NOMO-1 (cell line): ENCODE results near the gene COPZ2.

ENCODE experiments used
- DNase-seq, 2 experiments: peaks; one replicate each; lab custom pipeline; 2025; ENCODE audit not compliant: unreplicated experiment in 2 of 2; lab: John Stamatoyannopoulos, UW

COPZ2 gene

GRCh38 chr17:48056879-48057278 is 19.3 kb upstream of the COPZ2 start:
- no peak for DNase-seq

GRCh38 chr17:48056246-48056745 is 18.7 kb upstream of the COPZ2 start:
- no peak for DNase-seq

- no peak for DNase-seq
These were observed 18.1 kb upstream of the COPZ2 start for GRCh38 chr17:48055531-48056245.

GRCh38 chr17:48054238-48055185 is 16.9 kb upstream of the COPZ2 start:
- DNase-seq, result no peak

GRCh38 chr17:48053758-48054237 is 16.2 kb upstream of the COPZ2 start:
- no peak for DNase-seq

GRCh38 chr17:48052956-48053757 is 15.6 kb upstream of the COPZ2 start:
- DNase-seq, result no peak

- no peak for DNase-seq
These were observed 14.3 kb upstream of the COPZ2 start for GRCh38 chr17:48051706-48052486.

- DNase-seq, result no peak
These were observed 13.7 kb upstream of the COPZ2 start for GRCh38 chr17:48051283-48051682.

- peak; percentile 80 to 92 for DNase-seq
These were observed 11.0 kb upstream of the COPZ2 start for GRCh38 chr17:48048384-48049126.

- peak; percentile 99 to 100 for DNase-seq
These were observed 10.3 kb upstream of the COPZ2 start, which contains the start of gene NFE2L1 for GRCh38 chr17:48047741-48048383. Gene NFE2L1 (plus strand): TSS chr17:48048359. CDS start chr17:48051119, 2,760 bp downstream.

GRCh38 chr17:48047113-48047740 is 9.6 kb upstream of the COPZ2 start:
- no peak for DNase-seq

GRCh38 chr17:48046296-48046695 is 8.7 kb upstream of the COPZ2 start:
- DNase-seq, result no peak

GRCh38 chr17:48045316-48046001 is 7.9 kb upstream of the COPZ2 start:
- DNase-seq, result no peak

- no peak for DNase-seq
These were observed 7.3 kb upstream of the COPZ2 start for GRCh38 chr17:48044851-48045250.

GRCh38 chr17:48043176-48043575 is 5.6 kb upstream of the COPZ2 start:
- no peak for DNase-seq

GRCh38 chr17:48038687-48039086 is 1.1 kb upstream of the COPZ2 start:
- no peak for DNase-seq

- no peak for DNase-seq
These were observed 284 bp upstream of the COPZ2 start for GRCh38 chr17:48037838-48038323.

- DNase-seq, result no peak
These were observed 933 bp downstream of the COPZ2 start for GRCh38 chr17:48036693-48037035.
